Adrenal gland (tissue), 12 donors: ENCODE results near the gene UFC1. TPM values are rescaled to one million over a fixed set of nuclear protein-coding genes. Genes with fewer than 3 reads are reported as not detected.

Source experiments
- DNase-seq, 7 donors: peaks; one replicate each; pipeline ENCODE4 v3.0.0-alpha.2; 2019 to 2020
- H3K27ac ChIP-seq, 5 donors: fragments of 200-600 bp; sonication (generic) in 4 of 5; 1 replicate in 3 of 5; 2 replicates in 2 of 5; pipeline versions ENCODE4 v1.5.1 to v1.8.0; 2016 to 2020; ENCODE audit warnings: mild to moderate bottlenecking in 1 of 5
- H3K27me3 ChIP-seq: fragments of 200-600 bp; 2 replicates; pipeline ENCODE4 v1.8.0; 2021
- H3K36me3 ChIP-seq, 2 donors: fragments of 200-600 bp; replicated peaks in 1 of 2; 1 replicate in 1 of 2; 2 replicates in 1 of 2; pipeline versions ENCODE4 v1.5.1 to v1.8.0; 2018 to 2022
- H3K4me1 ChIP-seq, 2 donors: fragments of 200-600 bp; replicated peaks in 1 of 2; 1 replicate in 1 of 2; 2 replicates in 1 of 2; pipeline versions ENCODE4 v1.5.1 to v1.8.0; 2018 to 2021
- H3K4me3 ChIP-seq, 4 donors: fragments of 200-600 bp; sonication (generic) in 3 of 4; one replicate each; pipeline ENCODE4 v1.5.1; 2016 to 2018
- H3K9me3 ChIP-seq, 3 donors: fragments of 200-600 bp; sonication (generic) in 1 of 3; replicated peaks in 1 of 3; 1 replicate in 2 of 3; 2 replicates in 1 of 3; pipeline versions ENCODE4 v1.5.1 to v1.8.0; 2016 to 2021
- POLR2A ChIP-seq, 2 donors: fragments of 450-650 bp; IDR thresholded peaks; one replicate each; pipeline ENCODE4 v1.6.1; 2017; ENCODE audit warnings: antibody characterized with exemption in 2 of 2, mild to moderate bottlenecking in 2 of 2, moderate library complexity in 1 of 2
- WGBS, 4 donors: extraction: QIAGEN DNeasy Blood & Tissue Kit in 2 of 4; methylation state at CpG; one replicate each; pipeline versions ENCODE4 v1.1.5 to v1.1.7; 2013 to 2017; 5-methylcytosine and 5-hydroxymethylcytosine counted together
- intact Hi-C, 2 donors: fragments of 100-400 bp; cut with DNase I; formaldehyde crosslinking; loops; one replicate each; pipeline versions ENCODE4 v1.14.1 to v1.15.0; 2022 to 2023
- polyA plus RNA-seq, 3 donors: library from polyadenylated mRNA; stranded (reverse); fragments of 200-250 nt in 2 of 3; fragments of 350-450 nt in 1 of 3; fragmentation: Illumina TruSeq in 1 of 3; extraction: RNeasy Lipid Tissue Mini Kit (QIAGEN cat#74804) in 1 of 3; gene quantifications; one replicate each; pipeline ENCODE4 v1.2.3, GENCODE V29; 2013 to 2014
- total RNA-seq, 9 donors: library from RNA; depleted of rRNA in 4 of 9; stranded (reverse); fragments of >200 nt in 4 of 9; fragments of 120-200 nt in 1 of 9; fragmentation: NEBNext Ultra II Directional in 1 of 9; extraction: Animal tissue kit (Norgen Biotek cat#: 25700) in 1 of 9; gene quantifications; one replicate each; pipeline versions ENCODE4 v1.1.0 to v1.2.4, GENCODE V29; 2013 to 2023
- TF ChIP-seq, protein P1 (sequence below), 6 experiments: fragments of 450-650 bp in 4 of 6; fragments of 200-600 bp in 2 of 6; sonication (generic) in 1 of 6; IDR thresholded peaks; 1 replicate in 5 of 6; 2 replicates in 1 of 6; pipeline versions ENCODE4 v1.5.1 to v1.8.0; 2016 to 2021; ENCODE audit warnings: antibody characterized with exemption in 6 of 6, mild to moderate bottlenecking in 2 of 6, moderate library complexity in 1 of 6
- donor health status: healthy with polysubstance abuse.
- donor health status: Bipolar disorder and iron deficiency.
- donor health status: DM: yes; HTN: yes; CAD: no.
- donor health status: DM: no; HTN: no; CAD: no.
- donor health status: DM: no; HTN: no; CAD: no.
- donor health status: DM: yes; HTN: yes; CAD: no.

The UFC1 gene
- total and polyA plus RNA-seq, 12 donors = 59.0 to 166 (median 110) TPM

DNA sequence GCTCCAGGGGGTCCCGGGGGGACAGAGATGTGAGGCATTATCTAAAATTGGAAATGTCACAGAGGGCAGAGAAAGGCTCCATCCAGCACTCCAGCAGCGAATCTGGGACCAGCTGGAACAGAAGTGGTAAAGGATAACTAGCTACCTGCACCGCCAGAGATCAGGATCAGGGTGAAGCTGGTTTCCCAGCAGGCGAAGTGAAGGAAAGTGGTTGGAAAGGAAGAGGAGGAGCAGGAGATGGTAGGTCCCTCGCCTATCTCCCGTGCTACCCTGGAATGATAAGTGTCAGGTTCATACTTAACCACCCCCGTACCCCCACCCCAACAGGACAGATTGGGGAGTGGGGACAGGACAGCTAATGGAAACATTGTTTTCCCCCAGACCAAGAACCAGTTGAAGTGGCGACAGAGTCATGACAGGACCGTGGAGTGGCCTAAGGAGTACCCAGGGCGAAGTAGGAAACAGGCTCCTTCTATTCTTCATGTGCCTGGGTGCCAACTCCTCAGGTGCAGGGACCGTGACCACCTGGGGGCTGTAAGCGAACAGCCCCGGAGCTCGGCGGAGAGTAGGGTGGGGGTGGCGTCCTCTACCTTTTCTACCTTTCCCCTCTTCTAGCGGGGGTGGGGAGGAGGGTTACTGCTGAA lies 22.8 kb downstream of the UFC1 start:
- no peaks in the 10 kb centered on the region for H3K27me3 ChIP-seq
- TF ChIP-seq, protein P1, sequence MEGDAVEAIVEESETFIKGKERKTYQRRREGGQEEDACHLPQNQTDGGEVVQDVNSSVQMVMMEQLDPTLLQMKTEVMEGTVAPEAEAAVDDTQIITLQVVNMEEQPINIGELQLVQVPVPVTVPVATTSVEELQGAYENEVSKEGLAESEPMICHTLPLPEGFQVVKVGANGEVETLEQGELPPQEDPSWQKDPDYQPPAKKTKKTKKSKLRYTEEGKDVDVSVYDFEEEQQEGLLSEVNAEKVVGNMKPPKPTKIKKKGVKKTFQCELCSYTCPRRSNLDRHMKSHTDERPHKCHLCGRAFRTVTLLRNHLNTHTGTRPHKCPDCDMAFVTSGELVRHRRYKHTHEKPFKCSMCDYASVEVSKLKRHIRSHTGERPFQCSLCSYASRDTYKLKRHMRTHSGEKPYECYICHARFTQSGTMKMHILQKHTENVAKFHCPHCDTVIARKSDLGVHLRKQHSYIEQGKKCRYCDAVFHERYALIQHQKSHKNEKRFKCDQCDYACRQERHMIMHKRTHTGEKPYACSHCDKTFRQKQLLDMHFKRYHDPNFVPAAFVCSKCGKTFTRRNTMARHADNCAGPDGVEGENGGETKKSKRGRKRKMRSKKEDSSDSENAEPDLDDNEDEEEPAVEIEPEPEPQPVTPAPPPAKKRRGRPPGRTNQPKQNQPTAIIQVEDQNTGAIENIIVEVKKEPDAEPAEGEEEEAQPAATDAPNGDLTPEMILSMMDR (IDR thresholded peaks at IDR 0.05) = no peak
- TF ChIP-seq POLR2A (IDR thresholded peaks at IDR 0.05) = no peak
- intact Hi-C loops = no loop called here
- H3K36me3 ChIP-seq = peaks cover 0 to 39% of the 10 kb centered on the region in 2 donors
- WGBS, 4 donors = 17 to 30% (median 18%) methylated on average over 9 to 17 of the region's 17 CpGs
- H3K27ac ChIP-seq = peak overlapping the region in 4 of 5 donors; percentile 77 to 89 (median 88)
- no peak for DNase-seq
- peak overlapping the region in 3 of 4 donors; percentile 25 to 97 (median 86) for H3K4me3 ChIP-seq
- peaks cover 16 to 30% of the 10 kb centered on the region in 2 donors for H3K4me1 ChIP-seq
- H3K9me3 ChIP-seq = no peaks in the 10 kb centered on the region

DNA sequence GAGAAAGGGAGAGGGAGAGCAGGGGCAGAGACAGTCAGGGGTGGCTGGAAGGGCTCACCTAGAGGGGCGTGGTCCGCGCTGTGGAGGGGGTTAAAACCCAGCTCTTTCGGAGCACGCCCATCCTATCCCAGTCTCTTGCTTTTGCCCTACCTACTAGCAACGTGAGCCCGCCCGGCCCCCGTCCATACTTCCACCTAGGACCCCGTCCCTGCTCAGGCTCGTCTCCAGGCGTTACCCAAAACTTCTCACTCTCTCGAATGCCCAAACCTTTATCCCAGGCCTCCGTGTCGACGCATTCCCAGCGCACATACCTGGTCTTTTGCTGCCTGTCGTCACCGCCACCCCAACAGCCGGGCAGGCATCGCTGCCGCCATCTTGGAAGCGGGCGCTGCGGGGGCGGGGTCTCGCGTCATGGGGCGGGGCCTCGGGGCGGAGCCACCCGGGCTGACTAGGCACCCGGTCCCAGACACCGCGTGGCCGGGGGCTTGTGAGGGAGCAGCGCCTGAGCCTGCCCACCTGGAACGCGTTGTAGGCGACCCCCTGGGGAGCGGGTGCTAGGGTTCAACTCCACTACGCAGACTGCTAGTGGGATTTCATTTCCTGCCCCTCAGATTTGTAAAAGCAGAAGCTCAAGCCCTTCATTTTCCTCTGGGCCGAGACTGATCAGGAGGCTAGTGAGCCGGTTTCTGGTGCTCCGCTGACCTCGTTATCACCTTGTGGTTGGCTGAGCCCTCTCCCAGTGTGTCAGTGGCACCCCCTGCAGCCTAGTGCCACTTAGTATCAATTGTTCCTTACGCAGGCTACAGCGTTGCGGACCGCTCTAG lies 23.5 kb downstream of the UFC1 start, which contains the start of gene B4GALT3:
Gene B4GALT3, minus strand, starts transcription at position 396 of the 824 bp plus-strand sequence. CDS start 1,447 bp downstream, outside the sequence.
- TF ChIP-seq POLR2A (IDR thresholded peaks at IDR 0.05) = peak; percentile 52 to 75
- TF ChIP-seq, protein P1 (IDR thresholded peaks at IDR 0.05) = peak in 3 of 6 experiments; percentile 15 to 22 (median 17)
- WGBS, 4 donors = 3 to 4% (median 4%) methylated on average over 26 to 50 of the region's 50 CpGs
- peak within 1 kb of the TSS; percentile 20 to 89 (median 88) for H3K27ac ChIP-seq

DNA sequence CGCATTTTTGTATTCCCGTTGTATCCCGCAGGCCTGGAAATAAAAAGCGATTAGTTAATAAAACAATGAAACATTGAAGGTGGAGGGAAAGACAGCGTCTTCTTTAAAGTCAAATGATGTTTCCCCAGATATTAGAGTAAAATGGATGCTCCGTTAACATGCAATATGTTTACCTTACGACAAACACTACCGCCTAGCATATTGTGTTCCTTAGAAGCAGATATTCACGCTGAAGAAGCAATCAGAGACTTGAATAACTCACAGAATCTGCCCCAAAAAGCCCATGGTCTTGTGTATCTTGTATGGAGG lies 24.1 kb downstream of the UFC1 start:
- WGBS, 4 donors = 49 to 65% (median 63%) methylated on average over 9 of the region's 9 CpGs
- H3K9me3 ChIP-seq = no peaks in the 10 kb centered on the region
- peak overlapping the region; percentile 20 to 89 (median 88) for H3K27ac ChIP-seq
- intact Hi-C loops = no loop called here
- H3K4me1 ChIP-seq = peaks cover 13 to 26% of the 10 kb centered on the region in 2 donors
- peaks cover 0 to 28% of the 10 kb centered on the region in 2 donors for H3K36me3 ChIP-seq
- DNase-seq = no peak
- no peak for TF ChIP-seq POLR2A (IDR thresholded peaks at IDR 0.05)
- TF ChIP-seq, protein P1 (IDR thresholded peaks at IDR 0.05) = peak in 1 of 6 experiments; percentile 4
- H3K27me3 ChIP-seq = no peaks in the 10 kb centered on the region
- H3K4me3 ChIP-seq = peak overlapping the region in 3 of 4 donors; percentile 25 to 97 (median 86)

More for the DNA sequence above, 23.5 kb downstream of the UFC1 start, which contains the start of gene B4GALT3:
- peak; percentile 86 to 95 (median 90) for DNase-seq
- Histone ChIP-seq H3K4me3 (peak within 1 kb of the TSS; percentile 25 to 97 (median 62)), H3K9me3 (no peaks in the 10 kb centered on the region), H3K36me3 (peaks cover 0 to 31% of the 10 kb centered on the region in 2 donors), H3K27me3 (no peaks in the 10 kb centered on the region), H3K4me1 (peaks cover 16 to 30% of the 10 kb centered on the region in 2 donors)
- intact Hi-C loops = no loop called here

DNA sequence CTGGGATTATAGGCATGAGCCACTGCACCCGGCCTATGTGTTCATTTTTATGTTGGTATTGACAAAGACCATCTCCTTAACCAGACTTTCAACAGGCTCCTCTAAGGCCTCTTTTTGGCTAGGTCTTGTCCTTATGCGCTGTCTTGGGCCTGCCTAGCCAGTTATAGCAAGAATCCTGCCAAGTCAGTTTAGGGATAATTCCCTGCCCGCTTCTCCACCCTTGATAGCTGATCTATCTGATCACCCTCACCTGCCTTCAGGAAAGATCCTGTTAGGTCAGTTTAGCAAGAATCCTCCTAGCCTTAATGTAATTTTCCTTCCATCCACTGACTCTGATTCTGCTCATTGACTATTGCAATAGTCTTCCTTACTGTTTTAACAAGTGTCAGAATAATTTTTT lies 25.9 kb downstream of the UFC1 start:
- H3K27me3 ChIP-seq = no peaks in the 10 kb centered on the region
- intact Hi-C loops = no loop called here
- no peak overlapping the region for H3K27ac ChIP-seq
- 83 to 94% (median 89%) methylated on average over 3 of the region's 3 CpGs for WGBS, 4 donors
- DNase-seq = no peak
- no peaks in the 10 kb centered on the region for H3K9me3 ChIP-seq
- H3K4me1 ChIP-seq = peaks cover 6 to 22% of the 10 kb centered on the region in 2 donors
- no peak overlapping the region for H3K4me3 ChIP-seq
- TF ChIP-seq POLR2A (IDR thresholded peaks at IDR 0.05) = no peak
- TF ChIP-seq, protein P1 (IDR thresholded peaks at IDR 0.05) = no peak
- peaks cover 0 to 10% of the 10 kb centered on the region in 2 donors for H3K36me3 ChIP-seq
